SK-N-MC (cell line): ENCODE results near the gene HOMER2.

Experiments
- EZH2 ChIP-seq: fragments of 200-600 bp; sonication (generic); IDR thresholded peaks from one replicate; pipeline ENCODE4 v1.6.1; 2017; ENCODE audit warnings: antibody characterized with exemption
- POLR2AphosphoS5 ChIP-seq: IDR thresholded peaks from 2 replicates; pipeline ENCODE4 v1.6.1; 2012; ENCODE audit warnings: mild to moderate bottlenecking, low read depth, low read length, borderline replicate concordance

DNA sequence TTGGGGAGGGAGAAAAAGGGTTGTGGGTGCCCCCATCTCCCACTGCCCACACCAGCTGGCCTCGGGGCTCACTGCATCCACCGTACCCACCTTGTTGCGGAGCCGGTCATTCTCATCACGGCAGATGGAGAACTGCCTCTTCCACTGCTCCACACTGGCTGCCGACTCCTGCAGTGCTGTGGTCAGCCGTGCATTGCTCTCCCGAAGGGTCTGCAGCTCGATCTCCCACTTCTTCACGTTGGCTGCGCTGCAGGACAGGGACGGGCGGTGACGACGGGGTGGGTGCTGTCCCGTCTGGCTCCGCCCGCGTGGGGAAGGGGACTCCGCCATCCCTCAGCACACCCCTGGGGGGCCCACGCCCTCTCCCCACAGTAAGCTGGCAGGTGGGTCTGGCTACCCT lies 98.0 kb downstream of the HOMER2 start:
- no peak for TF ChIP-seq POLR2AphosphoS5
- TF ChIP-seq EZH2: no peak
